Measurements from ENCODE around the gene CHST12.

CHST12 gene

DNA sequence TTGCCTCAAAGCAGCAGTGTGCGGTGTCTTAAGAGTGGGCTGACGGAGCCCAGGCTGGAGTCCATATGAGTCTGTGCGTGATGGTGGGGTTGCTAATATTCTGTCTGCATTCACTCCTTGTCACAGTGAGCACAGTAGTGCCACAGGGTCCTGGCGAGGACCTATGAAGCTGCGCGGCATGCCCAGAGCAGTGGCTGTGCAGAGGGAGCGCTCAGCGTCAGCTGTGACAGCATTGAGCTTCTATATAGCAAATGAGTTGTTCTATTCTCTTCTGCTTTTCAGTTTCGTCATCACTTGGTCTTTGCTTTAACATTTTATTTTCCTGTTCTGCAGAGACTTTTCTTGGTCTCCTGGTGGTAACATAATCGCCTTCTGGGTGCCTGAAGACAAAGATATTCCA lies 34.3 kb upstream of the CHST12 start:
- DNase-seq (ENCODE audit: low read depth, low spot score) = no peak
- ChIA-PET CTCF (no interaction called here), POLR2A (no interaction called here)
- TF ChIP-seq, protein P1, sequence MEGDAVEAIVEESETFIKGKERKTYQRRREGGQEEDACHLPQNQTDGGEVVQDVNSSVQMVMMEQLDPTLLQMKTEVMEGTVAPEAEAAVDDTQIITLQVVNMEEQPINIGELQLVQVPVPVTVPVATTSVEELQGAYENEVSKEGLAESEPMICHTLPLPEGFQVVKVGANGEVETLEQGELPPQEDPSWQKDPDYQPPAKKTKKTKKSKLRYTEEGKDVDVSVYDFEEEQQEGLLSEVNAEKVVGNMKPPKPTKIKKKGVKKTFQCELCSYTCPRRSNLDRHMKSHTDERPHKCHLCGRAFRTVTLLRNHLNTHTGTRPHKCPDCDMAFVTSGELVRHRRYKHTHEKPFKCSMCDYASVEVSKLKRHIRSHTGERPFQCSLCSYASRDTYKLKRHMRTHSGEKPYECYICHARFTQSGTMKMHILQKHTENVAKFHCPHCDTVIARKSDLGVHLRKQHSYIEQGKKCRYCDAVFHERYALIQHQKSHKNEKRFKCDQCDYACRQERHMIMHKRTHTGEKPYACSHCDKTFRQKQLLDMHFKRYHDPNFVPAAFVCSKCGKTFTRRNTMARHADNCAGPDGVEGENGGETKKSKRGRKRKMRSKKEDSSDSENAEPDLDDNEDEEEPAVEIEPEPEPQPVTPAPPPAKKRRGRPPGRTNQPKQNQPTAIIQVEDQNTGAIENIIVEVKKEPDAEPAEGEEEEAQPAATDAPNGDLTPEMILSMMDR (IDR thresholded peaks at IDR 0.05; ENCODE audit: insufficient read depth, low read length, missing control alignments) = no peak
- no peak overlapping the region for H3K4me3 ChIP-seq (ENCODE audit: low read depth, low read length)

DNA sequence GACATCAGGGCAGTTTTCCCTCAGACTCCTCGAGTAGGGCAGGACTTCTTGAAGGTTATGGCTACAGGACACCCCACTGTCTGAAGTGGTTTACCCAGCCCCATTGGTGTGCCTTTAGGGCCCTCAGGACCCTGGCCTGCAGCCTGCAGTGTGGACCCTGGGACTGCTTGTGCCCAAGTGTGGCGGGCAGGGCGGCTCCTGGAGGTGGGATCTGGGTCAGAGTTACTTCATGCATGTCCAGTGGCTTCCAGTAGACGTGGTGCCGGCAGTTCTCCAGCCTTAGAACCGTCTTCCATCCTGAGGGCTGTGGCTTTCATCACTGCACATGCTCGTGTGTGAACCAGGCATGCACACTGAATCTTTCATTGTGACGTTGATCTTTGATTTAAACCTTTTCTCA lies 32.1 kb upstream of the CHST12 start:
- POLR2A ChIA-PET = no interaction called here
- DNase-seq (ENCODE audit: low read depth, low spot score) = no peak
- CTCF ChIA-PET = interaction anchor here (0.9 kb wide), 1 partner anchor 148 kb away, joined by 3 read pairs; no protein-coding TSS in a partner anchor
- TF ChIP-seq, protein P1 (IDR thresholded peaks at IDR 0.05; ENCODE audit: insufficient read depth, low read length, missing control alignments) = no peak
- no peak overlapping the region for H3K4me3 ChIP-seq (ENCODE audit: low read depth, low read length)

DNA sequence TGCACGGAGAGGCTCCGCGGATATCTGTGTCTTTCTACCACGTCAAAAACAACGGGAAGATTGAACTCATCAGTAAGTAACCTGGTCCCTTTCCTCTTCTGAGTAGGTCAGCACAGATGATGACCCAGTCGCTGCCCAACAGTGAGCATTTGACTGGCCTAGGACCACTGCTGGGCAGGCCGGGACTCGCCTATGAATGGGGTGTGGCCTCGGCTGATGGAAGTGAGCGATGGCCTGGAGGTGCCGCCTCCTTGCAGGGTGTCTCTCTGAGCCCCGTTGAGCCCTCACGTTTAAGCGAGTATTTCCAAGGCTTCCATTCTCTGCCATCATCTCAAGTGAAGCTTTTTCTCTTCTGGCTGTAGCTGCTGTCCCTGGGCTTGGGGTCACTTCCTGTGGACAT lies 30.7 kb upstream of the CHST12 start:
- CTCF ChIA-PET = interaction anchor here (0.8 to 1.2 kb wide), 2 partner anchors 8 to 14 kb away, joined by 3 to 5 read pairs; no protein-coding TSS in a partner anchor
- TF ChIP-seq, protein P1 (IDR thresholded peaks at IDR 0.05; ENCODE audit: insufficient read depth, low read length, missing control alignments) = no peak
- no peak overlapping the region for H3K4me3 ChIP-seq (ENCODE audit: low read depth, low read length)
- POLR2A ChIA-PET = no interaction called here
- DNase-seq (ENCODE audit: low read depth, low spot score) = no peak

DNA sequence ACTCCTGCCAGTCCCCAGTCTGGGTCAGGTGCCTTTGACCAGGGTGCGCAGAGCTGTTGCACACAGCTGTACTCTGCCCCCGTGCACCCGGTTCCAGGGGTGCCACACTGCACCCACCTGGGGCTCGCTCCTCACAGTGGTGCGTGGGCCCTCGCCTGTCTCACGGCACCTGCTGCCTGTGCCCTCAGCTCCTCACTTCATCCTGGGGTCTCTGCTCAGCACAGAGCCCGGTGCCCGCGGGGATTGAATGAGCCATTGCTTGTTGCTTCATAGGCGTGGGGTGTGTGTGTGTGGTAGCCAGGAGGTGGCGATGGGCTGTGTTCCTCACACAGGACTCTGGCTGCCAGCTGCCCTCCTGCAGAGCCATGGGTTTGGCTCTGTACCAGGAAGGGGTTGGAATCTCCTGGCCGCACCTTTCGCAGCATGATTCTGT lies 30.3 kb upstream of the CHST12 start:
- H3K4me3 ChIP-seq (ENCODE audit: low read depth, low read length) = no peak overlapping the region
- CTCF ChIA-PET = interaction anchor here (0.8 to 1.6 kb wide), 3 partner anchors 8 to 13 kb away, joined by 3 to 8 read pairs (median 5); no protein-coding TSS in a partner anchor
- no peak for DNase-seq (ENCODE audit: low read depth, low spot score)
- POLR2A ChIA-PET = no interaction called here
- TF ChIP-seq, protein P1 (IDR thresholded peaks at IDR 0.05; ENCODE audit: insufficient read depth, low read length, missing control alignments) = no peak

DNA sequence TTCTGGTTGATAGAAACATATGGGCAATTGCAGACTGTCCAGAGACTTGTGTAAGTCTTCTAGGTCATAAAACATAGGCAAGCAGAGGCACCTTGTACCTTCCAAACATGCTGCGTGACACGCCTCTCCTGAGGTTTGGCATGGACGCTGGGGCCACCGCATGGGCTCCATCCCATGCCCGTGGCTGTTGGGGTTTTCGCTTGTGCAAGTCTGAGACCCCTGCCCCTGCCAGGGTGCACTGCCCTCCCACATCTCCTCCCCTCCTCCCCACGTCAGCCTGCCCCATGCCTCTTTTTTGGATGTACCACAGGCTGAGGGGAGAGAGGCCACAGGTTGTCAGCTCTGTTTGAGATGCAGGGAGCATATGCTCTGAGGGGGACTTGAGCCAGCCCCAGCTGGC lies 29.8 kb upstream of the CHST12 start:
- no peak for DNase-seq (ENCODE audit: low read depth, low spot score)
- TF ChIP-seq, protein P1 (IDR thresholded peaks at IDR 0.05; ENCODE audit: insufficient read depth, low read length, missing control alignments) = no peak
- H3K4me3 ChIP-seq (ENCODE audit: low read depth, low read length) = no peak overlapping the region
- POLR2A ChIA-PET = no interaction called here
- CTCF ChIA-PET = interaction anchor here (1.6 kb wide), 1 partner anchor 9 kb away, joined by 8 read pairs; no protein-coding TSS in a partner anchor

DNA sequence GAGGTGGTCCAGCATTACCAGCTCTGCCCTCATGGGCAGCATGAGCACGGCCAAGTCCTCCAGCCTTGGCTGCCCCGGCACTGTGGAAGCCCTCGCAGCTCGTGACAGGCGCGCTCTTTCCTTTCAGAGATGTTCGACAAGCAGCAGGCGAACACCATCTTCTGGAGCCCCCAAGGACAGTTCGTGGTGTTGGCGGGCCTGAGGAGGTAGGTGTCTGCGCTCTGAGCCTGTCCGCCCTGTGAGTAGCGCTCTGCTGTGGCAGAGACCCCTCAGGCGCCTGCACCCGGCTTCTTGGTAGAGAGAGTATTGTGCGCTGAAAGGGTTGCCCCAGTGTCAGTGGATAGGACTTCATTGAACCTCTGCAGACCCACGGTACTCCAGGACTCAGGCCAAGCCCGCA lies 29.0 kb upstream of the CHST12 start:
- TF ChIP-seq, protein P1 (IDR thresholded peaks at IDR 0.05; ENCODE audit: insufficient read depth, low read length, missing control alignments) = no peak
- no peak overlapping the region for H3K4me3 ChIP-seq (ENCODE audit: low read depth, low read length)
- ChIA-PET CTCF (interaction anchor here (1.6 kb wide), 1 partner anchor 10 kb away, joined by 8 read pairs; no protein-coding TSS in a partner anchor), POLR2A (interaction anchor here (0.6 kb wide), 1 partner anchor 9 kb away, joined by 5 read pairs; no protein-coding TSS in a partner anchor)
- DNase-seq (ENCODE audit: low read depth, low spot score) = no peak

Measured in AG04449 (cell line).